ENCODE measurements around the gene PRODH2. TPM values are rescaled to one million over a fixed set of nuclear protein-coding genes. Genes with fewer than 3 reads are reported as not detected.

The PRODH2 gene
- total and polyA plus RNA-seq, 4 donors: 0.10 to 0.32 (median 0.27) TPM; not detected in 1

- no peak for DNase-seq (ENCODE audit: low read depth in 4 of 6, low spot score in 6 of 6)
- peaks cover 62% of the 10 kb centered on the region for H3K36me3 ChIP-seq (ENCODE audit: control insufficient read depth, insufficient read depth, low read length)
- peaks cover 42% of the 10 kb centered on the region for H3K4me1 ChIP-seq (ENCODE audit: control insufficient read depth, insufficient read depth, low read length)
- no peaks in the 10 kb centered on the region for H3K9me3 ChIP-seq (ENCODE audit: control insufficient read depth, insufficient read depth, low read length)
- no peak overlapping the region for H3K27ac ChIP-seq (ENCODE audit: low read depth, low read length)
- 86% methylated on average over 12 of the region's 13 CpGs for WGBS (ENCODE audit: insufficient coverage)
- no peaks in the 10 kb centered on the region for H3K27me3 ChIP-seq (ENCODE audit: control insufficient read depth, insufficient read depth, low read length)
- no peak overlapping the region for H3K4me3 ChIP-seq (ENCODE audit: low read depth, low read length)
Observed at GRCh38 chr19:35754370-35755130, 58.1 kb downstream of the PRODH2 start.

- 95% methylated on average over 20 of the region's 20 CpGs for WGBS (ENCODE audit: insufficient coverage)
Observed at GRCh38 chr19:35753634-35754369, 58.8 kb downstream of the PRODH2 start.

GRCh38 chr19:35752746-35753350 is 59.8 kb downstream of the PRODH2 start:
- Histone ChIP-seq H3K27ac (ENCODE audit: low read depth, low read length) (no peak overlapping the region), H3K4me3 (ENCODE audit: low read depth, low read length) (no peak overlapping the region), H3K27me3 (ENCODE audit: control insufficient read depth, insufficient read depth, low read length) (no peaks in the 10 kb centered on the region), H3K4me1 (ENCODE audit: control insufficient read depth, insufficient read depth, low read length) (peaks cover 44% of the 10 kb centered on the region), H3K9me3 (ENCODE audit: control insufficient read depth, insufficient read depth, low read length) (no peaks in the 10 kb centered on the region), H3K36me3 (ENCODE audit: control insufficient read depth, insufficient read depth, low read length) (peaks cover 57% of the 10 kb centered on the region)
- 95% methylated on average over 16 of the region's 20 CpGs for WGBS (ENCODE audit: insufficient coverage)
- no peak for DNase-seq (ENCODE audit: low read depth in 4 of 6, low spot score in 6 of 6)

More at GRCh38 chr19:35753634-35754369, 58.8 kb downstream of the PRODH2 start:
- Histone ChIP-seq H3K4me3 (ENCODE audit: low read depth, low read length) (no peak overlapping the region), H3K4me1 (ENCODE audit: control insufficient read depth, insufficient read depth, low read length) (peaks cover 42% of the 10 kb centered on the region), H3K27me3 (ENCODE audit: control insufficient read depth, insufficient read depth, low read length) (no peaks in the 10 kb centered on the region), H3K36me3 (ENCODE audit: control insufficient read depth, insufficient read depth, low read length) (peaks cover 57% of the 10 kb centered on the region), H3K27ac (ENCODE audit: low read depth, low read length) (no peak overlapping the region), H3K9me3 (ENCODE audit: control insufficient read depth, insufficient read depth, low read length) (no peaks in the 10 kb centered on the region)
- DNase-seq (ENCODE audit: low read depth in 4 of 6, low spot score in 6 of 6): no peak

GRCh38 chr19:35751839-35752745 is 60.6 kb downstream of the PRODH2 start:
- DNase-seq (ENCODE audit: low read depth in 4 of 6, low spot score in 6 of 6): no peak
- peaks cover 60% of the 10 kb centered on the region for H3K36me3 ChIP-seq (ENCODE audit: control insufficient read depth, insufficient read depth, low read length)
- H3K4me1 ChIP-seq (ENCODE audit: control insufficient read depth, insufficient read depth, low read length): peaks cover 40% of the 10 kb centered on the region
- H3K9me3 ChIP-seq (ENCODE audit: control insufficient read depth, insufficient read depth, low read length): no peaks in the 10 kb centered on the region
- no peaks in the 10 kb centered on the region for H3K27me3 ChIP-seq (ENCODE audit: control insufficient read depth, insufficient read depth, low read length)
- WGBS (ENCODE audit: insufficient coverage): 97% methylated on average over 11 of the region's 14 CpGs
- H3K4me3 ChIP-seq (ENCODE audit: low read depth, low read length): no peak overlapping the region
- H3K27ac ChIP-seq (ENCODE audit: low read depth, low read length): no peak overlapping the region

- WGBS (ENCODE audit: insufficient coverage): 92% methylated on average over 5 of the region's 5 CpGs
- Histone ChIP-seq H3K9me3 (ENCODE audit: control insufficient read depth, insufficient read depth, low read length) (no peaks in the 10 kb centered on the region), H3K27ac (ENCODE audit: low read depth, low read length) (no peak overlapping the region)
Observed at GRCh38 chr19:35750167-35750566, 62.5 kb downstream of the PRODH2 start.

More at GRCh38 chr19:35750167-35750566, 62.5 kb downstream of the PRODH2 start:
- Histone ChIP-seq H3K4me1 (ENCODE audit: control insufficient read depth, insufficient read depth, low read length) (peaks cover 35% of the 10 kb centered on the region), H3K36me3 (ENCODE audit: control insufficient read depth, insufficient read depth, low read length) (peaks cover 49% of the 10 kb centered on the region), H3K4me3 (ENCODE audit: low read depth, low read length) (no peak overlapping the region), H3K27me3 (ENCODE audit: control insufficient read depth, insufficient read depth, low read length) (no peaks in the 10 kb centered on the region)
- no peak for DNase-seq (ENCODE audit: low read depth in 4 of 6, low spot score in 6 of 6)

Other genes starting within 250 kb of the PRODH2 start
- gene ATP4A, start 249.2 kb downstream of the PRODH2 start, total RNA-seq: not detected
- under 1 TPM; 0.30 to 0.41 TPM for gene ATP4A, start 249.2 kb downstream of the PRODH2 start, polyA plus RNA-seq (ENCODE audit: insufficient read length in 2 of 2)
- gene PMIS2, start 226.7 kb downstream of the PRODH2 start, total RNA-seq: not detected
- not detected for gene PMIS2, start 226.7 kb downstream of the PRODH2 start, polyA plus RNA-seq (ENCODE audit: insufficient read length in 2 of 2)
- gene HAUS5, start 200.1 kb downstream of the PRODH2 start, total RNA-seq: 10 to 100 TPM in 1 of 2 donors, 1 to 10 TPM in 1; 5.1 to 15.5 TPM
- 10 to 100 TPM; 18.2 to 26.0 TPM for gene HAUS5, start 200.1 kb downstream of the PRODH2 start, polyA plus RNA-seq (ENCODE audit: insufficient read length in 2 of 2)
- 10 to 100 TPM; 18.1 to 55.3 TPM for gene RBM42, start 183.8 kb downstream of the PRODH2 start, total RNA-seq
- 10 to 100 TPM; 73.4 to 76.5 TPM for gene RBM42, start 183.8 kb downstream of the PRODH2 start, polyA plus RNA-seq (ENCODE audit: insufficient read length in 2 of 2)
- 1 to 10 TPM in 1 of 2 donors, under 1 TPM in 1; 0.59 to 2.7 TPM for gene ETV2, start 171.1 kb downstream of the PRODH2 start, total RNA-seq
- gene ETV2, start 171.1 kb downstream of the PRODH2 start, polyA plus RNA-seq (ENCODE audit: insufficient read length in 2 of 2): 1 to 10 TPM; 4.0 to 4.6 TPM
- gene COX6B1, start 164.5 kb downstream of the PRODH2 start, total RNA-seq: 100 to 1,000 TPM; 321 to 628 TPM
- 100 to 1,000 TPM; 378 to 396 TPM for gene COX6B1, start 164.5 kb downstream of the PRODH2 start, polyA plus RNA-seq (ENCODE audit: insufficient read length in 2 of 2)
- not detected for gene UPK1A, start 146.3 kb downstream of the PRODH2 start, total RNA-seq
- under 1 TPM in 1 of 2 donors, not detected in 1; 0.21 TPM for gene UPK1A, start 146.3 kb downstream of the PRODH2 start, polyA plus RNA-seq (ENCODE audit: insufficient read length in 2 of 2)
- not detected for gene ZBTB32, start 108.3 kb downstream of the PRODH2 start, total RNA-seq
- under 1 TPM; 0.14 to 0.68 TPM for gene ZBTB32, start 108.3 kb downstream of the PRODH2 start, polyA plus RNA-seq (ENCODE audit: insufficient read length in 2 of 2)
- 10 to 100 TPM in 1 of 2 donors, 1 to 10 TPM in 1; 8.2 to 15.3 TPM for gene KMT2B, start 94.8 kb downstream of the PRODH2 start, total RNA-seq
- 10 to 100 TPM; 41.6 to 42.2 TPM for gene KMT2B, start 94.8 kb downstream of the PRODH2 start, polyA plus RNA-seq (ENCODE audit: insufficient read length in 2 of 2)
- gene IGFLR1, start 70.4 kb downstream of the PRODH2 start, total RNA-seq: 1 to 10 TPM; 3.1 to 3.5 TPM
- 10 to 100 TPM in 1 of 2 donors, 1 to 10 TPM in 1; 8.8 to 10.9 TPM for gene IGFLR1, start 70.4 kb downstream of the PRODH2 start, polyA plus RNA-seq (ENCODE audit: insufficient read length in 2 of 2)
- 10 to 100 TPM in 1 of 2 donors, 1 to 10 TPM in 1; 8.8 to 23.6 TPM for gene U2AF1L4, start 67.4 kb downstream of the PRODH2 start, total RNA-seq
- 10 to 100 TPM; 25.9 to 37.7 TPM for gene U2AF1L4, start 67.4 kb downstream of the PRODH2 start, polyA plus RNA-seq (ENCODE audit: insufficient read length in 2 of 2)
- gene PSENEN, start 67.2 kb downstream of the PRODH2 start, total RNA-seq: 100 to 1,000 TPM in 1 of 2 donors, 10 to 100 TPM in 1; 15.9 to 106 TPM
- gene PSENEN, start 67.2 kb downstream of the PRODH2 start, polyA plus RNA-seq (ENCODE audit: insufficient read length in 2 of 2): 10 to 100 TPM; 80.1 to 81.8 TPM
- 10 to 100 TPM in 1 of 2 donors, 1 to 10 TPM in 1; 5.1 to 15.7 TPM for gene LIN37, start 64.3 kb downstream of the PRODH2 start, total RNA-seq
- 10 to 100 TPM; 17.7 to 18.3 TPM for gene LIN37, start 64.3 kb downstream of the PRODH2 start, polyA plus RNA-seq (ENCODE audit: insufficient read length in 2 of 2)
- 1 to 10 TPM; 1.8 to 2.8 TPM for gene HSPB6, start 55.8 kb downstream of the PRODH2 start, total RNA-seq
- 10 to 100 TPM; 25.7 to 26.9 TPM for gene HSPB6, start 55.8 kb downstream of the PRODH2 start, polyA plus RNA-seq (ENCODE audit: insufficient read length in 2 of 2)
- 1 to 10 TPM; 2.8 to 7.8 TPM for gene PROSER3, start 54.7 kb downstream of the PRODH2 start, total RNA-seq
- 10 to 100 TPM; 15.2 to 27.7 TPM for gene PROSER3, start 54.7 kb downstream of the PRODH2 start, polyA plus RNA-seq (ENCODE audit: insufficient read length in 2 of 2)
- gene ARHGAP33, start 37.3 kb downstream of the PRODH2 start, total RNA-seq: 10 to 100 TPM; 13.6 to 32.6 TPM
- gene ARHGAP33, start 37.3 kb downstream of the PRODH2 start, polyA plus RNA-seq (ENCODE audit: insufficient read length in 2 of 2): 100 to 1,000 TPM; 152 to 183 TPM
- gene NPHS1, start 39.7 kb upstream of the PRODH2 start, total RNA-seq: under 1 TPM; 0.30 to 0.44 TPM
- 1 to 10 TPM; 1.9 to 2.1 TPM for gene NPHS1, start 39.7 kb upstream of the PRODH2 start, polyA plus RNA-seq (ENCODE audit: insufficient read length in 2 of 2)
- gene KIRREL2, start 44.1 kb upstream of the PRODH2 start, total RNA-seq: 1 to 10 TPM; 1.1 to 1.9 TPM
- gene KIRREL2, start 44.1 kb upstream of the PRODH2 start, polyA plus RNA-seq (ENCODE audit: insufficient read length in 2 of 2): 1 to 10 TPM; 2.8 to 3.5 TPM
- gene APLP1, start 55.7 kb upstream of the PRODH2 start, total RNA-seq: 100 to 1,000 TPM; 205 to 237 TPM
- gene APLP1, start 55.7 kb upstream of the PRODH2 start, polyA plus RNA-seq (ENCODE audit: insufficient read length in 2 of 2): 1,000 to 10,000 TPM; 1,021 to 1,097 TPM
- 1 to 10 TPM; 6.4 to 6.8 TPM for gene NFKBID, start 87.7 kb upstream of the PRODH2 start, total RNA-seq
- gene NFKBID, start 87.7 kb upstream of the PRODH2 start, polyA plus RNA-seq (ENCODE audit: insufficient read length in 2 of 2): 10 to 100 TPM in 1 of 2 donors, 1 to 10 TPM in 1; 4.9 to 10.6 TPM
- gene HCST, start 89.7 kb upstream of the PRODH2 start, total RNA-seq: 1 to 10 TPM; 1.9 to 3.5 TPM
- gene HCST, start 89.7 kb upstream of the PRODH2 start, polyA plus RNA-seq (ENCODE audit: insufficient read length in 2 of 2): 1 to 10 TPM; 3.7 to 4.0 TPM
- gene TYROBP, start 95.5 kb upstream of the PRODH2 start, total RNA-seq: 10 to 100 TPM; 14.1 to 34.1 TPM
- gene TYROBP, start 95.5 kb upstream of the PRODH2 start, polyA plus RNA-seq (ENCODE audit: insufficient read length in 2 of 2): 10 to 100 TPM; 25.8 to 32.4 TPM
- gene LRFN3, start 123.5 kb upstream of the PRODH2 start, total RNA-seq: 1 to 10 TPM; 5.5 to 6.6 TPM
- 10 to 100 TPM; 45.0 to 47.8 TPM for gene LRFN3, start 123.5 kb upstream of the PRODH2 start, polyA plus RNA-seq (ENCODE audit: insufficient read length in 2 of 2)
- gene SDHAF1, start 182.3 kb upstream of the PRODH2 start, total RNA-seq: 10 to 100 TPM; 11.4 to 27.5 TPM
- gene SDHAF1, start 182.3 kb upstream of the PRODH2 start, polyA plus RNA-seq (ENCODE audit: insufficient read length in 2 of 2): 10 to 100 TPM; 25.3 to 27.3 TPM
- gene SYNE4, start 196.0 kb upstream of the PRODH2 start, total RNA-seq: 1 to 10 TPM in 1 of 2 donors, under 1 TPM in 1; 0.79 to 1.4 TPM
- gene SYNE4, start 196.0 kb upstream of the PRODH2 start, polyA plus RNA-seq (ENCODE audit: insufficient read length in 2 of 2): 1 to 10 TPM; 6.8 to 7.1 TPM
- 10 to 100 TPM; 12.6 to 14.3 TPM for gene ALKBH6, start 201.4 kb upstream of the PRODH2 start, total RNA-seq
- 10 to 100 TPM; 22.5 to 29.2 TPM for gene ALKBH6, start 201.4 kb upstream of the PRODH2 start, polyA plus RNA-seq (ENCODE audit: insufficient read length in 2 of 2)
- gene CLIP3, start 220.0 kb upstream of the PRODH2 start, total RNA-seq: 10 to 100 TPM; 25.2 to 53.4 TPM
- gene CLIP3, start 220.0 kb upstream of the PRODH2 start, polyA plus RNA-seq (ENCODE audit: insufficient read length in 2 of 2): 100 to 1,000 TPM; 294 to 331 TPM
- gene THAP8, start 241.4 kb upstream of the PRODH2 start, total RNA-seq: 1 to 10 TPM; 3.1 to 6.6 TPM
- 10 to 100 TPM; 16.9 to 17.1 TPM for gene THAP8, start 241.4 kb upstream of the PRODH2 start, polyA plus RNA-seq (ENCODE audit: insufficient read length in 2 of 2)
- gene WDR62, start 242.1 kb upstream of the PRODH2 start, total RNA-seq: 1 to 10 TPM; 2.1 to 3.1 TPM
- 1 to 10 TPM; 4.8 to 6.6 TPM for gene WDR62, start 242.1 kb upstream of the PRODH2 start, polyA plus RNA-seq (ENCODE audit: insufficient read length in 2 of 2)